Anterior cingulate cortex (tissue), 58 donors: Measurements from ENCODE around the gene GPR160.

Experiments used
- DNase-seq, 58 donors: peaks; one replicate each; lab custom pipeline; 2025; lab: John Stamatoyannopoulos, UW

GPR160 gene

DNA sequence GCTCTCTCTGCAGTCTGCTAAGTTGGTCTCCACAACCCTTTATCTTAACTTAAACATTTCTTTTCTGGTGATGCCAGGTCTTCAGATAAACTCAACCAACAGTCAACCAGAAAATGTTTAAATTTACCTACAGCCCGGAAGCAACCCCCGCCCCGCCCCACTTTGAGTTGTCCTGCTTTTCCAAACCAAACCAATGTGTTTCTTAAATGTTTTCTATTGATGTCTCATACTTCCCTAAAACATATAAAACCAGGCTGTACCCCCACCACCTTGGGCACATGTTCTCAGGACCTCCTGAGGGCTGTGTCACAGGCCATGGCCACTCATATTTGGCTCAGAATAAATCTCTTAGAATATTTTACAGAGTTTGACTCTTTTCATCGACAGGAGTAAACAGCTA is 13.2 kb upstream of the GPR160 start:
- DNase-seq, result no peak

DNA sequence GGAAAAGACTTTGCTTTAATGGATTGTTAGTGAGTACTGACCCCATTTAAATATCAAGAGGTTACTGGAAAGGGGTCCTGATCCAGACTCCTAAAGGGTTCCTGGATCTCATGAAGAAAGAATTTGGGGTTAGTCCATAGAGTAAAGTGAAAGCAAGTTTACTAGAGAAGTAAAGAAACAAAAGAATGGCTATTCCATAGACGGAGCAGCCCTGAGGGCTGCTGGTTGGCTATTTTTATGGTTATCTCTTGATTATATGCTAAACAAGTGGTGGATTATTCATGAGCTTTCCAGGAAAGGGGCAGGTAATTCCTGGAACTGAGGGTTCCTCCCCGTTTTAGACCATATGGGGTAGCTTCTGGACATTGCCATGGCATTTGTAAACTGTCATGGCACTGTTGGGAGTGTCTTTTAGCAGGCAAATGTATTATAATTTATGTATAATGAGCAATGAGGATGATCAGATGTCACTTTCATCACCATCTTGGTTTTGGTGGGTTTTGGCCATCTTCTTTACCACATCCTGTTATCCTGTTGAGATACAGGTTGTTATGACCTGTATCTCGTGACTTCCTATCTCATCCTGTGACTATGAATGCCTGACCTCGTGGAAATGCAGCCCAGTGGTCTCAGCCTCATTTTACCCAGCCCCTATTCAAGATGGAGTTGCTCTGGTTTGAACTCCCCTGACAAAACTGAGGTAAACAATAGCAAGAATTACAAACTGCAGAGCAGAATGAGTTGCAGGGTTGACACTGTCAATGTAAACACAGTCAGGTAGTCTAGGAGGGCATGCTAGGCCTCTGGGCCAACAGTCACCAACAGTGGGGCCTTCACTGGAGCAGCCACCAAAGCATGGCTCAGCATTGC is 10.3 kb upstream of the GPR160 start:
- no peak for DNase-seq

DNA sequence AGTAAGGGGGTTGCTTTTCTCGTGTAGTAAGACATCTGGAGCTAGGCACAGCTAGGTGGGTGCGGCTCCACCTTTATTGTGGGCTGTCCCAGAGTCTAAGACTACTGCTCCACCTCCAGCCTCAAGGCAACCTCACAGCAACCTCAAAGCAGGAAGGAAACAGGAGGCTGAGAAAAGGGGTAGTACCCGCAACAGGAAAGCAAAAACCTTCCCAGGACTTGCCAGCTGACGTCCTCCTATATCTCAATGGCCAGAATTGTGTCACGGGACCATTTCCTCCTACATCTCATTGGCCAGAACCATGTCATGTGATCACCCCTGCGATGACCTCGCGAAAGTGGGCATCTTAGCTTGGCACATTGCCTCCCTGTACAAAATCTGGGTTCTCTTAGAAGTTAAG is 4.3 kb upstream of the GPR160 start:
- no peak for DNase-seq

DNA sequence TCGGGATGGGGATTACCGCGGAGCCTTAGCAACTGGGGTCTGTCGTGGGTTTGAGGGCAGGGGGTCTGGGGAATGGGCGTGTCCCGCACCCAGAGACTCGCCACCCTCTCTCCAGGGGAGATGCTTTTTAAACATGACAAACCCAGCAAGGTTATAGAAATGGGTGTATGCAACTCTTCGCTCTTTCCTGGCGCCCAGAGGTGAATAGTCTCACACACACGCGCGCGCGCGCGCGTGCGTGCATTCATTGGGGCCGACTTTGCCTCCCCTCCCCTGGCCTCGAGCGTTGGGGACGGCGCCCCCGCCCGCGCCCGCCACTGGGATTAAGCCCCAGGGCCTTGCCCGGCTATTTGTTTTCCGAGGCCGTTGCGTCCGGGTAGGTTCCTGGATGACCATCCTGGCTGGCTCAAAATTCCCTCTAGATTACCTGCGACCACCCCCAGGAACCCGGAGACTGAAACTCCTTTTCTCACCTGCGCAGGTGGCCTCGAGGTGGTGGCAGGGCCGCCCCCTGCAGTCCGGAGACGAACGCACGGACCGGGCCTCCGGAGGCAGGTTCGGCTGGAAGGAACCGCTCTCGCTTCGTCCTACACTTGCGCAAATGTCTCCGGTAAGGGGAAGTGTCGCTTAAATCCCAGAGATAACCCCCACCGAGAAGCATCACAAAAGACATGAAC is 777 bp downstream of the GPR160 start:
- peak in 2 of 58 donors; percentile 3 to 19 for DNase-seq

DNA sequence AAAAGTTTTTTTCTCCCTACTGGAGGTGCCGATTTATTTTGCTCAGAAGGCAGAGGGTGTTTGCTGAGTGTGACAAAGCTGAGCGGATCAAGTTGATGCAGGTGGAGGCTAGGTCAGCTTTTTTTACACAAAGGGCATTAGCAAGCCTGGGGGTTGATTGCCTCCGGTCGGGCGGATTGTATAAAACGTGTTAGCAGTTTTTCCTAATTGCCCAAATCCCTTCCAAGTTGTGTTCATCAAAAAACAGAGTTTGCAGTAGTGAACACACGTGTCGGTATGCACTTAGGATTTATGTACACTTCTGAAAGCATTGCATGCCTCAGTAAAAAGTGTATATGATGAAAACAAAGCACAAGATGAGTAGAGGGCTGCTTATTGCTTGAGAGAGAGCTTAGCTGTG is 2.6 kb downstream of the GPR160 start:
- no peak for DNase-seq

DNA sequence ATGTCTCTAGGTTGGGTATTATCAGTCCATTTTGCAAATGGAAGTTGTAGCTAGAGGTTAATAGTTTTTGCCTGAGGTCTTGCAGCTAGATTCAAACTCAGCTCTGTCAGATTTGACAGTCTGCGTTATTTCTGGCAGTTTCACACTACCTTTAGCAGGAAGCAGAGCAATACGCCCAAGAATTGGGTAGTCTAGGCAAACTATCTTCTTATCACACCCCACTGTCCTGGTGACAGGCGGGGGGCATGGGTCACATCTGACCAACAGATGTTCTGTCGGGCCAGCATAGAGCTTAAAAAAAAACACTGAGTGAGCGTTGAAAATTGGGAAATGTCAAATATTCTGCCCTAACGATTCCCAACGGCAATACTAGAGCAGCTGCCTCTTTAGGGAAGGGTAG is 5.7 kb downstream of the GPR160 start:
- no peak for DNase-seq

DNA sequence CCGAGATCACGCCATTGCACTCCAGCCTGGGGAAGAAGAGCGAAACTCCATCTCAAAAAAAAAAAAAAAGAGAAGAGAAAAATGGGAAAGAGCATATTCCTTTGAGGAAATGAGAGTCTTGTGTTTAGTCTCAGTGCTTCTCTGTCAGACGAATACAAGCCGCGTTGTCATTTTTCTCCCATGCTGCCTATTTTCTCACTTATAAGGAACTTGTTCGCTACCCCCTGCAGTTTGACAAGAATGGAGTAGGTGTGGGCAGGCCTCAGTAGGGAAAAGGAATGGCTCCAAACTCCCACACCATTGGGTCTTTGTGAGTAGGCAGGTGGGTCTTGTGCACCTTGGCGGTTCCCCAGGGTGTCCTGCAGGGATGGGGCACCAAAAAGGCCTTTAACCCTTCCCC is 6.5 kb downstream of the GPR160 start:
- DNase-seq, result no peak

DNA sequence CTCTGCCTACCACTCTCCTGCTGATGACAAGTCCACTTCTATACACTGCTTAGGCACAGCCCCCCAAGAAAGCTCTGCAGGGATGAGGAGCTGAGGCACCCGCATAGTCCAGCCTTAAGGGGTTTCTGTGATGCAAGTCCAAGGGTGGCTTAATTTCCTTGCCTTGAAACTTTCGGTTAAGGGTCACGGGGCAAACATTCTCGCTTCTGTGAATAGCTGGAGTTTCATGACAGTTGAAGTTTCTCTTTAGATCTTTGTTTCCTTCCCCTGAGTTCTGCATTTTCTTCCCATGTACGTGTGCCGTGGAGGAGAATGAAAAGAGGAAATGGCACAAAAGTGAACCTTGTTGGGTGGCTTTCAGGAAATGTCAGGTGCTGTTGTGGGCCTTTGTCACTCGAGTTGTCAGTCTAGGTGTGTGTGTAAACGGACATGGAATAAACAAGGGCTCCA is 7.0 kb downstream of the GPR160 start:
- DNase-seq, result peak in 6 of 58 donors; percentile 2 to 20 (median 8)

DNA sequence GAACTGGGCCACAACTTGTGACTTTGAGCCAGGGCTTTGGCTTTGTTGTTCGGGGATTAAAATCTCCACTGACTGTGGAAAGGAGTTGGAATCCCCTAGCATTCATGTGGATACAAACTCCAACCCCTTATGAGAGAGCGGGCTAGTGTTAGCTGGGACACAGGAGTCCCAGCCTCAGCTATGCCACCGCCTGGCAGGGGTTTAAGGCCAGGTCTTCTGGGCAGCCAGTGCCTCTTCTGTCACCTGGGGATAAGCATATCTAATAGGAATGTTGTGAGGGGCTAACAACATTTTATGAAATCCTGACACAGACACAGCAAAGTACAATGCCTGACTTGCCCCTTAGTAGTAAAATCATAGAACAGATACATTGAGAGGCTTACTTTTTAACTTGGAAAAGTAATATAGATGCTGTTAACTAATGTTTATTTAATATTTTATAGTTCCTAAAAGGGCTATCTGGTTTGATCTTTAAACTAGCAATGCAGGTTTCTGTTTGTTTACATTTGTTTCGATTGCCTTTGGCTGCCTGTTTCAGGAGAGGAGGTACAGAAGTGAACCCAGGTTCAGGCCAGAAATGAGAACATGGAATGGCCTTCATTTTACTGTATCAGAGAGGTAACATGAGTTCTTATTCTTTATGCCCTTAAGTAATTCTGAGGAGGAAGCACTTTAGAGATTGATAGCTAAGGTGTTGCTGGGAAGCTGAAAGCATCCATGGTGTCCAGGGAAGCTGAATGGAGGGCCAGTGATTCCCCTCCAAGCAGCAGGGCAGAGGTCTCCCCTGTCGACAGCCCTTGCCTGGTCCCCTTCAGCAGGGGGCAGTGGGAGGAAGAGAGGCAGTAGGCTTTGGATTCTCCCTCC is 8.7 kb downstream of the GPR160 start:
- no peak for DNase-seq

DNA sequence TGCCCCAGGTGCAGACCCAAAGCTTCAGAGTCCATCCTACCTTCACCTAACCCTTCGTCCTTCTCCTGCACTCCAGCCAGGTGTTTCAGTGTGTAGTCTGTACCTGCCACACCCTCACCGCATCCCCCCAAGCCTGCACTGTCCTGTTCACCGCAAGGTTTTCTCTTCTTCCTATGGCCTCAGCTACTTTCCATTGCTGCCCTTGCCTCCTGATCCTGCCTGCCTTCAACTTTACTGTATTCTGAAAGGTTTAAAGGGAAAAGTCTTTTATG is 9.3 kb downstream of the GPR160 start:
- no peak for DNase-seq

DNA sequence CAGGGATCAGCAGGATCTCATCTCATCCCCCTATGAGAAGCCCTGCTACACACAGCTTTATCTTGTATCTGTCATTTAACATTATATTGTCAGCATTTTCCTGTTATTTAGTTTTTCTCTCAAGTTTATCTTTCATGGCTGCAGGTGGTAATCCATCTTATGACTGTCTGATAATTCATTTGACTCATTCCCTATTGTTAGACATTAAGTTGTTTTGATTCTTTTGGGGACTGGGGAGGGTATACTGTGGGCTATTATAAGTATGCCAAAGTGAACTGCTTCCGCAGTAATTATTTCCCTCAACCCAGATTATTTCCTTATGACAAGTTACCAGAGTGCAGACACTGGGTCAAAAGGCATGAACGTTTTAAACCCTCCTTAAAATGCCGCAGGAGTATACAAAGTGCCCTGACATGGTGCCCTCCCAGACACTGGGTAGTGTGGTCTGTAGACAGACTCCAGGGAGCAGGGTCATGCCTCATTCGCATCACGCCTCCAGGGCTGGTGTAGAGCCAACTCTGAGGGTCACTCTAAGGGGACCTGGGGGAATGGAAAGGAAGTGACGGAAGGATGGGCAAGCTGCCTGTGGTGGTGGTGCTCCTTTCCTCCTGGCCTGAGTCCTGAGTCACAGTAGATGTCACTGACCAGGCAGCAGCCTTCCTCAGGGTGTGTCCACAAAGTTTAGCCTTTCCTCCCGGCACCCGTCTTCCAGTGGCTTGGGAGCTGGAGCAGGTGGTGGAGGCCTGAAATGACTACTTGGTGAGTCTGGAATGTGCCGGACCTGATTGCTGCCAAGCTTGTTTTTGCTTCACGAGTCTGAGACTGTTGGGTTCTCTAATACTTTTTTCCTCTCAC is 11.6 kb downstream of the GPR160 start:
- no peak for DNase-seq

DNA sequence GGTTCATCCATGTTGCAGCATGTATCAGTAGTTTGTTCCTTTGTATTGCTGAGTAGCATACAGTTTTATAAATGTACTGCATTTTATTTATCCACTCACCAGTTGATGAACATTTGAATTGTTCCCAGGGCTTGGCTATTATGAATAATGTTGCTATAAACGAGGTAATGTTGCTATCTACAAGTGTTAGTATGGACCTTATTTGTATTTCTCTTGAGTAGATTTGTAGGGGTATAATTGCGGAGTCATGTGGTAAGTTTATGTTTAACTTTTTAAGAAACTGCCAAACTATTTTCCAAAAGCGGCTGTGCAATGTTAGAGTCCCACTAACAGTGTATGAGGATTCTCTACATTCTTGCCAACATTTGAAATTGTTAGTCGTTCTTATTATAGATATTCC is 13.0 kb downstream of the GPR160 start:
- DNase-seq, result no peak

DNA sequence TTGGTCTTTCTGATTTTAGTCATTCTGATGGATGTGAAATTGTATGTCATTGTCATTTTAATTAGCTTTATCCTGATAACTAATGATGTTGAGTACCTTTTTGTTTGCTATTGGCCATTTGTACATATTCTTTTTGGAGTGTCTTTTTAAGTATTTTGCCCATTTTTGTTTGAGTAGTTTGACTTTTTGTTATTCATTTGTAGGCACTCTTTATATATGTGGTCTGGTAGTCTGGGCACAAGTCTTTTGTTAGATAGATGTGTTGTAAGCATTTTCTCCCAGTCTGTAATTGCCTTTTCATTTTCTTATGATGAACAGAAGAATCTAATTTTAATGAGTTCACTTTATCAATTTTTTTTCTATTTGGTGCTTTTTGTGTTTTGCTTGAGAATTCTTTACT is 14.6 kb downstream of the GPR160 start:
- no peak for DNase-seq

DNA sequence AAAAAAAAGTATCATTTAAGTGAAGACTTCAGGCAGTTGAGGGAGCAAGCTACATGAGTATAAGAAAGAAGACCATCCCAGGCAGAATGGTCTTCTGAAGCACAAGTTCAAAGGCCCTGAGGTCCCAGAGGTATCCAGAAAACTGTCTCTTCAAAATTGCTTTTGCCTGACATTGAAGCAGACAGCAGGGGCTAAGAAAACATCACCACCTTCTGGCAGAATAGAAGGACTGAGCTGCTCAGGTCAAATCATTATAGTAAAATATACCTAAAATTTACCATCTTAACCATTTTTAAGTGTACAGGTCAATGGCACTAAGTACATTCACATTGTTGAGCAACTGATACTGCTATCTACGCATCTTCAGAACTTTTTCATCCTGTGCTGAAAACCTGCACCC is 16.4 kb downstream of the GPR160 start:
- DNase-seq, result no peak

DNA sequence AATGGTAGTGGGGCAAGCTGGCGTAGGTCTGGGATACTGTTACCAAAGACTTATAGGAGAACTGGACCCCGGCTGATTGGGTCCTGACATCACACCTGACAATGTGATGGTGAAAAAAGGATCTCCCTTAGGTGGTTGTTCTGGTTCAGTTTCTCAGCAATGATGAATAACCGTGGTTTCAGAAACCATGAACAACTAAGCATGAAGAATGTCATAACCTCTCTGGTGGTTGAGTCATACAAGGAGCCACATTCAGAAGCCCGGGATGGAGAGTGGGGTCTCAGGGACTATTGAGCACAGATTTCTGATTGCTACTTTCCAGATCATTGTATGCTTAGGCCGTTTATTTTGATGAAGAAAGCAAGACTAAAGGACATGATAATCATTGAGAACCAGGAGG is 17.4 kb downstream of the GPR160 start:
- no peak for DNase-seq

DNA sequence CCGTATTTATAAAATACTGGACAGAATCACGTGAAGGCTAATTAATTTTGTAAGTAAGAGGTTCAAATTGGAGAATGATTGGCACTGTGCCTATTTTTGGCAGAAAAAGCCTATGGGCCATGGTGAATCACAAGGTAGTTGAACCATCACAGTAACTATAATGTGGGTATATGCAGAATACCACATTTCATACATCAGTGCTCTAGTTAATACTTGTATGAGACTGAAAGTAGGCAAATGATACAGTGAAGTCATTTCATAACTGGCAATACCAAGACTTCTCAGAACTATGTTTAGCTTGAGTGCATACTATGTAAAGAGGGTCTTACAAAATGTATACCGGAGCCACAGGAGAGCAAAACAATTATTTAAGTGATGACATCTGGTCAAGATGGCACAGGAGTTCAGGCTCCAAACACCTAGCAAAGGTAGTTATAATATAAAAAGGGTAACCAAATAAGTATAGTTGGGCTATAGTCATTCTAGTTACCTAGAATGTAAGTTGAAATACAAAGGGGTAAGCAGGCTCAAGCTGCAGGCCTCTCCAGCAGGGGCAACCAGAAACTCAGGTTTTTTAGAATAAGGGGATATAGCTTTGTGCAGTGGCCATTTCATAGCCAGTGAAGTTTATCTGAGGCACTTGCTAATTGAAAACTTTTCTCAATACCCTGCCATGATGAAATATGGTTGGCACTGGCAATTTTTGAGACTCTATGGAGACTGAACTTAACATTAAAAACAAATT is 19.1 kb downstream of the GPR160 start:
- no peak for DNase-seq

DNA sequence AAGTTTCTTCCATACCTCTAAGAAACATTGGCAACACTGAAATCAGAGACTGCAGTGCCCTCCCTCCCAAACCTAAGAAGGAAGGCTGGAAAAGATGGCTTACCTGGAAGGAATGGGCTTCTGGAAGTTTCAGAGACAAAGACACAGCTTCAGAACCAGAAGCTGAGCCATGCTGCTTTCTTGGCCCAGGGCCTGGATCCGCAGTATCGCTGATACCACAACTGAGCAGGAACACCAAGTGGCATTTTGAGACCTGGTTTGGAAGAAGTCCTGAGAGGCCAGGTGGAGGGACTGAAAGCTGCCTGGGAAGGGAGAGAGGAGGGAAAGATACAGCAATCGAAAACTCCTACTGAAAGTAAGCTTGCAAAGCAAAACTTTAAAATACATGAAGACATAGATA is 19.8 kb downstream of the GPR160 start:
- DNase-seq, result no peak

DNA sequence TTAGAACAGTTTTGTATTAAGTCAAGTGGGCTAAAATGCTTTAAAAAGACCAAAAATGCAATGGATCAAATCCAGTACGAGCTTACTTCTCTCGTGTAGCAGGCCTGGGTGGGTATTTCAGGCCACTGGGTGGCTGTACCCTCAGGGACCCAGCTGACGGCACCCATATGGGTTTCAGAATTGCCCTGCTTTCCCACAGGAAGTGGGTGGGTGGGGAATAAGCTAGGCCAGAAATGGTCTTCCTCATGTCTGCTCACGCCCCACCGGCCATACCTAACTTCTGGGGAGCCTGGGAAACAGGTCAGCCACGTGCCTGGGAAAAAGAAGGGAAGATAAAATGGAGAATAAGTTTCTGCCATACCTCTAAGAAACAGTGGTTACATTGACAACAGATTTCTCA is 20.3 kb downstream of the GPR160 start:
- DNase-seq, result no peak

DNA sequence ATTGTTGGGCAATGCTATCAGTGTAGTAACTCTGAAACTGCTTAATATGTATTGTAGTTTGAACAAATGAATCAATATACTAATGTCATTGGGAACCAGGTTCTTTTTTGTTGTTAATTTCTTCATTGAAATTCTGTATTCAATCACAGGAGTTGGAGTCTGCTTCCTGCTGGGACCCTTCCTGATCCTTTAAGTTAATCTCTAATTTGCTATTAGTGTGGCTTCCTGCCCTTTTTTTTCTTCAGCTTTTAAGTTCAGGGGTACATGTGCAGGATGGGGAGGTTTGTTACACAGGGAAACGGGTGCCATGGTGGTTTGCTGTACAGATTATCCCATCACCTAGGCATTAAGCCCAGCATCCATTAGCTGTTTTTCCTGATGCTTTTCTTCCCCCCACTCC is 21.7 kb downstream of the GPR160 start:
- no peak for DNase-seq

DNA sequence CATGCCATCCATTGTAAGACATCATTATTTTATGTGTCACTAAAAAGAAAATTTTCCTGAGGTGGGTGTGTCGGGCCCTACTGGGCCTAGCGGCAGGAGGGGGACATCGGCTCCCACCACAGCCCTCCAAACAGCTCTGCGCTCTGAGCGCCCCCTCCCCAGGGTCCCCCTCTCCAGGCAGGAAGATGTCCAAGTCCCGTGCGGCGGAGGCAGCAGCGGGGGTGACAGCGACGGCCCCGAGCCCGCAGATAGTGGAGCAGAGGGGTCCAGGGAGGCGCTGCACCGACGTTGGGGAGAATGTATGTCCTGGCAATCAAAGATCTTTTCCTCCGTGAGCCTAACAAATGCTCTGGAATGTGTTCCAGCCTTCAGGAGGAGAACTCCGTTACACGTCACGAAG is 24.3 kb downstream of the GPR160 start:
- DNase-seq, result no peak
